GM18907 (cell line): Measurements from ENCODE around the gene CMBL.

ENCODE experiments used
- ATAC-seq: cut with Tn5 transposase; IDR thresholded peaks from one replicate; pipeline ENCODE4 v1.9.1; 2021; ENCODE audit warnings: mild to moderate bottlenecking, moderate library complexity; ENCODE audit not compliant: unreplicated experiment

The CMBL gene

DNA sequence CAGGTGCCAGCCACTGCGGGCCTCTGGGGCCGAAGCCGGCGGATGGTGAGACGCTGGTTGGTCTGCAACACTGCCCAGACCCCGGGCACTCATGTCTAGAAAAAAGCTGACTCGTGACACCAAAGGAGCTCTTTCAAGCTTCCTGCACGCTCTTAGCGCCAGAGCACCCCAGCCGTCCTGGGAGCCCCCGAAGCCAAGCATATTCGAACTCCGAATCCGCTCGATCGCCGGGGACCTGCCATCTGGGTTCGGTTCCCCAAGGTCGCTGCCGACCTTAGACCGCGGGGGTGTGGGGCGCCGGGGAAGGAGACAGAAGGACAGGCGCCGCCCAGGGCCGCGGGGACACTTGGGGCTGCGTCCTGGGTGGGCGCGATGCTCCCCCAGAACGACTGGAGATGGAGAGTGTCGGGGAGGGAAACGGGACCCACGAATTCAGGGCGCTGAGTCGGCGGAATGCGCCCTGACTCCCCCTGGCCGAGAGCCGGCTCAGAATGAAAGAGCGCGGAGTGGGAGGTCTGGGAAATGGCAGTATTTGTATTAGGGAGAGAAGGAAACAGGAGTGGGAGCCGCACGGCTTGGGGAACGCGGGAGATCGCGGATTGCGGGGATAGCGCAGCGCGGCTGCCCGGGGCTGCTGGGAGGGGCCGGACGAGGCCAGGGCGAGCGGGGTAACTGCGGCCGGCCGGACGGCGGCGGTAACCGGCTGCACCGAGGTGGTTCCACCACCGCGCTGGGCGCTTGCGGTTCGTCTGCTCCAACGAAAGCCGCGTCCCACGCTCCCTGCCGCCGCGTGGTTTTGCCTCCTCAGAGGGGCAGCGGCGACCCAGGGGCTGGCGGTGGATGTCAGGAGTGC, 25.7 kb upstream of the CMBL start:
- peak; percentile 70 for ATAC-seq

DNA sequence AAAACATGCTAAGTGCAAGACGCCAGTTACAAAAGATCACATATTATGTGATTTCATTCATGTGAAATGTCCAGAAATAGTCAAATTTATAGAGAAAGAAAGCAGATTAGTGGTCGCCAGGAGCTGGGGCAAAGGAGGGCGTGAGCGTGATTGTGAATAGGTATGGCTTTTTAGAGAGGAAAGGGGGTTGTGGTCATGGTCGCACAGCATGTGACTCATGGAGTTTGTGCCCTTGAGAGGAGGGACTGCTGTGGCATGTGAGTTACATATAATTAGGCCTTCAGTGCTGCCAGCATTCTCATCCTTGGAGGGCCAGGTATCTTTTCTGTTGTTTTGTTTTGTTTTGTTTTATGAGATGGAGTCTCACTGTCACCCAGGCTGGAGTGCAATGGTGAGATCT, 24.6 kb upstream of the CMBL start:
- no peak for ATAC-seq

DNA sequence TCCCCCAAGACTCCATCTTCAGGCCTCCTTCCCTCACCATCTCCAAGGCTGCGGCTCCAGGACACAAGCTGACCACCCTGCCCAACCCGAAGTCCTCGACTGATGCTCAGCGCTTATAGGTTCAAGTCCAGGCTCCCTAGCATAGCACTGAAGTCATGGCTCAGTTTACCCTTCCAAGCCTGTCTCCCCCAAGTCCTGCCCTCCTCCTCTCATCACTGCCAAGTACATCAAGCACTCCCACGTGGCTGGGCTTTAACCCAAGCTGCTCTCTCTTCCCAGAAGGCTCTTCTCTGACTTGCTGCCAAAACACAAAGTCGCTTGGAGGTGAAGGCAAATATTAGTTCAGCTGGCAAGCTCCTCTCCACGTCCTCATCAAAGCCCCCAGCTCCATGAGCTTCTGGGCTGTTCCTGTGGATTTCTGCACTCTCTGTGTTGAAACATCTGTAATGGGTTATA, 23.7 kb upstream of the CMBL start:
- ATAC-seq: no peak

DNA sequence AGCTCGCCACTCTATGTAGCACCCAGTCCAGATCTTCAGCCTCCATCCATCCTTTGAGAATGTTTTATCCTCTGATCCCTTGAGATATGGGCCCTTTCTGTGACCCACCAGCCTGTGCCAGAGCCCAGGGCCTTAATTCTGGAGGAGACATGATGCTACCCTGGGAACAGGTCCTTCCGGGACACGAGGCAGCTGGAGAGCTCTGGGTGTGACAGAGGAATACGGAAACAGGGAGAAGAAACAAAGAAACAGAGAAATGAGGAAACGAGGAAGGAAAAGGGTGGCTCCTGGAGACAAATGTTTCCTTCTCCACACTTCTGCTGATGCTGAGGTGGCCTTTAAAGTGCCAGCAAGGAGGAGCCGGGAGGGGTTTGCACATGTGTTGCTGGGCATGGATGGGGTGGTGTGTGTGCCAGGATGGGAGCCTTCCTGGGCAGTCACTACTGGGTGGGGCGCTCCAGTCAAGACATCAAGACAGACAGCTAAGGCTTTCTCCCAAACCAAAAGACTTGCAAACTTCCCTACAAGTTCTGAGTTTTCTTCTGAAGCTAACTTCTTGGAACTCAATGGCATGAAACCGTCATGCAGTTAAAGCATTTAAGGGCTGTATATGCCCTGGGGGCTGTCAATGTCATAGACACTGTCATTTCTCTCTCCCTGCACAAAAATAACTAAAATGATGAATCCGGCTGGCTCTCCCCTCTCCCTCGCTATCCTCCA, 23.0 kb upstream of the CMBL start:
- no peak for ATAC-seq

DNA sequence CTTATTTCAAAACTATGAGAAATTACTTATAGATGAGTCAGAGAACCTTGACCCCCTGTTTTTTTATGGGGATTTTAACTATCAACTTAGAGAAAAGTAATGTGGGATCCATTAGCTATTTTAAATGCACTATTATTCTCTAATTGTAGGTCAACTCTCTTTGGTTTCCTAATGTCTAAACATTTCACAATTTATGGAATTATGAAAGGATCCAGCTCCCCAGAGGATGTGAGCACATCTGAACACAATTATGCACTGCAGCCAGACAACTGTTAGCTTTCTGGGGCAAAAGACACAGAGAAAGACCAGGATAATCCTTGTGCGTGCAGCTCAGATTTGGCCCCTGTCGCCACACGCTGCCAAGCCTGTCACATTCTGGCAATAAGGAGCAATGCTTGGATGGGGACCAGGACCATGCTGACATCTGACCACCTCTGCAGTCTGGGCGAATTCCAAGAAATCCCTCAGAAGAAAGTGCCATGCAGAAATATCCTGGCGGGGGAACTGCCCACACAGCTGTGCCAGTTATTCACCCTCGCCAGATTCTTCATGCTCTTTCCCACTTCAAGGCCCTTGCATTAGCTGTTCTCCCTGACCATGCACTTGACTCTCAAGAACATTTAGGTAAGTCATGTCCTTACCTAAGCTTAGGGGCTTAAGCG, 22.2 kb upstream of the CMBL start:
- no peak for ATAC-seq

DNA sequence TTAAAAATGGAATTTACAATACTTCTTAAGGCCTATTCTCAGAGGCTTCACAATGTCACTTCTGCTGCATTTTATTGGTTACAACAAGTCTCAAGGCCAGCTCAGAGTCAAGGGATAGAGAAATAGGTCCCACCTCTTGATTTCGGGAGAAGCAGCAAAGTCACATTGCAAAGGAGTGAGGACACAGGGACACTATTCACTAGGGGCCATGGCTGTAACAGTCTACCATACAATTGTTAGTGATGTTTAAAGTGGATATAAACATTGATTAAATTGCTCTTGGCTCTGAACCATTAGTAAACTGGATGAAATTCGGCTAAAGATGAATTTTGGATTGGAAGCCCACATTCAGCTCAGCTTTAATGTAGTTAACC, 21.7 kb upstream of the CMBL start:
- no peak for ATAC-seq

DNA sequence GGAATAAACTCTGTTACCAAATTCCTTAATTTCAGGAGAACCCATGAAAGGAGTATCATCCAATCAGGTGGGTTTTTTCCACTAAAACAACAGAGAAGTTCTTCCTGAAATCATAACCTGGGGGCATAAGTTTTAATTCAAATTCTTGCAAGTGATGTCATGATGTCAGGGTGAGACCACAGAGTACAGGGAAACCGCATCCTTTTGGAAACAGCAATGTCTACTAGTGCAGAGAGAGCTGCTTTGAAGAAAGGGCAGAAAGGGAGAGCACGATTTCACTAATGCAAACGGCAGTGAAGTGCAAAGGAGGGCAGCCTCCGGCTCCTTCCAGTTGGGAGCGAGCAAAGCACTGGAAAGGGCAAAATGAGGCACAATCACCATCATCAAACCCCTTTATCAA, 20.6 kb upstream of the CMBL start:
- no peak for ATAC-seq

DNA sequence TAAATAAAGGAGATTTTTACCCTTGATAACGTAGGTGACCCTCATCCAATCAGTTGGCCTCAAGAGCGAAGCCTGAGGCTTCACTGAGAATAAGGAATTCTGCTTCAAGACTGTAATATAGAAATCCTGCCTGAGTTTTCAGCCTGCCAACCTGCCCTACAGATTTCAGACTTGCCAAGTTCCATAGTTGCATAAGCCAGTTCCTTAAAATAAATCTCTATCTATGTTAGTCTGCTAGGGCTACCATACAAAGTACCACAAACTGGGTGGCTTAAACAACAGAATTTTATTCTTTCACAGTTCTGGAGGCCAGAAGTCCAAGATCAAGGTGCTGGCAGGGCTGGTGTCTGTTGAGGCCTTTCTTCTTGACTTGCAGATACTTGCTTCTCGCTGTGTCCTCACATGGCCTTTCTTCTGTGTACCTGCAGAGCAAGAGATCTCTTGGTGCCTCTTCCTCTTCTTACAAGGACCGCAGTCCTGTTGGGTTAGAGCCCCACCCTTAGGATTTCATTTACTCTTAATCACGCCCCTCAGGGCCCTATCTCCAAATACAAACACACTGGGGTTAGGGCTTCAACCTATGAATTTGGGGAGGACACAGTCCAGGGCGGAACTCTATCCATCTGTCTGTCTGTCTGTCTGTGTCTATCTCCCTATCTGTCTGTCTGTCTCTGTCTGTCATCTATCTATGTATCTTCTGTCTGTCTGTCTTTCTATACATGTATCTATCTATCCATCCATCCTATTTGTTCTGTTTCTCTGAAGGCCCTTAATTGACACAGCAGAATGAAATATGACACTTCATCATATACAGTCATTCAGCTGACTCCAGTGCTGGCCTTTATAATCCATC, 17.0 kb upstream of the CMBL start:
- ATAC-seq: no peak

DNA sequence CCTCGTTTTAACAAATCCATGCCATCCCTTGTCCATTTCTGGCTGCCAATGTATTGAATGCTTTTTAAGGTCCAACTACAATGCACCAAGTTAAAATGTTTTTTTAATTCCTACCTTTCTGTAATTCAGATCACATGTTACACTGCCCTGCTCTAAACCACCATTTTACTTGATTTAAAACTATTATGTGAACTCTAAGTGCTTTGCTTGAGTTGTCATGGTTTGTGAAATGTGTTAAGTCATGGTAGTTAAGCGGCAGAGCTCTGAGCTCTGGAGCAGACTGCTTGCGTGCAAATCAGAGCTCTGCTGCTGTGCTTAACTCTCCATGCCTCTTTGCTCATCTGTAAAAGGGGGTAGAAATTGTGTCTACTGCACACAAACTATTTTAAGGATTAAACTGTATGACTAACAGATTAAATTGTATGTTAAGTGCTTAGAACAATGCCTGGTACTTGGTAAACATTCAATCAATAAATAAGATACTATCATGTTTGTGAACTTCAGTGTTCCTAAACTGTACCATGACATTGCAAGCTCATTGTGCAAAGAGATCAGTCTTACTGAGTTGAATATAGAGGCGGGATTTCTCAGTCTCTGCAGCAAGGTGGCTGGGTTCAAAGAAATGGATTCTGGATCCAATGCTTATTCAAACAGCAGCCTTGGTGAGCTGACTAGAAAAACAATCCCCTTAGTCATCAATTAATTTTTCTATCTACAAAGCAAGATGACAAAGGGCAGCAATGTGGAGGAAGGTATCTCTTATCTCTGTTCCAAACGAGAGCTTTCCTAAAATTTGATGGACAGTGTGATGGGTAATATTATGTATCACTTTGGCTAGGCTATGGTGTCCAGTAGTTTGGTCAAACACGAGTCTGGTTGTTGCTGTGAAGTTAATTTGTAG, 16.1 kb upstream of the CMBL start:
- no peak for ATAC-seq

DNA sequence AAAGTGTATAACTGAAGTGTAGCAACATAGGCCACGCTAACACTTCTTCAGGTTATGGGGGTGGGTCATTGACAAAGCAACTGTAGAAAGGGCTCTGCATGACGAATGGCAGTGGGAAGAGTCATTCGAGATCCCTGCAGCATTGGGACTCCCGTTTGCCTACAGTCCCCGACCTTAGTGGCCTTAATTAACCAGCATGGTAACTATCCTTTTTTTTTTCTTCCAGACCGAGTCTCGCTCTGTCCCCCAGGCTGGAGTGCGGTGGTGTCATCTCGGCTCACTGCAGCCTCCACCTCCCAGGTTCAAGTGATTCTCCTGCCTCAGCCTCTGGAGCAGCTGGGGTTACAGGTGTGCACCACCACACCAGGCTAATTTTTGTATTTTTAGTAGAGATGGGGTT, 14.2 kb upstream of the CMBL start:
- ATAC-seq: no peak

DNA sequence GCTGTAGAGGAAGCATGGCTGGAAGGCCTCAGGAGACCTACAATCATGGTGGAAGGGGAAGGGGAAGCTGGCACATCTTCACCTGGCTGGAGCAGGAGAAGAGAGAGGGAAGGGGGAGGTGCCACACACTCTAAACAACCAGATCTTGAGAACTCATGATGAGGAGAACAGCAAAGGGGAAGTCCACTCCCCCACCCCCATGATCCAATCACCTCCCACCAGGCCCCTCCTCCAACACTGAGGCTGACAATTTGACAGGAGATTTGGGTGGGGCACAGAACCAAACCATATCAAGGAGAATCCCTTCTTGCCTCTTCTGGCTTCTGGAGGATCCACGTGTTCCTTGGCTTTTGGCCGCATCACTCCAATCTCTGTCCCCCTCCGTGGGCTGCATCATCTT, 13.1 kb upstream of the CMBL start:
- ATAC-seq: no peak

DNA sequence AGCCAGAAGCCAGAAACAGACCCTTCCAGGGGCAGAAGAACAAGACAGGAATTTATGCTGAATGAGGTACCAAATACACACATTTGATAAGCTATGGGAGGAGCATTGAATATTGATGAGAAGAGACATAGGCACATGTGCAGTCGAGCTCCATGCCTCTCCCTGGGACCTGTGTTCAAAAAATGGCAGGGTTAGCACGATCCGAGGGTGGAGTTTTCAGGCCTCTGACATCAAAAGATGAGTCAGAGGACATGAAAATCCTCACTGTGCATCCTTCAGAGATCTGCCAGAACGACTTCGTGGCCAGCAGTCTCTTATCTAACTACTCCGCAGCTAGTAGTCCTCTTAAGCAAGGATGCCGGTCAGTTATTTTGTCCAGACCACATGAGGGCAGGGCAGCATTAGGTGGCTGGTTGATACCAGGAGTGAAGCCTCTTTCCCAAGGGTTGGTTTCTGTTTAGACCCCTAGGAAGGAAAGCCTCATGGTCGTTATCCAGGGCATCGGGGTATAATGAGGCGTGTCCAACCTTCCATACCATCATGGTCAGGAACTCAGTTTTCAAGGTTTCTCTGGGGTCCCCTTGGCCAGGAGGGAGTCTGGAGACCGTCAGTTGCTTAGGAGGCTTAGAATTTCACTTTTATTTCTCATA, 11.6 kb upstream of the CMBL start:
- ATAC-seq: no peak

DNA sequence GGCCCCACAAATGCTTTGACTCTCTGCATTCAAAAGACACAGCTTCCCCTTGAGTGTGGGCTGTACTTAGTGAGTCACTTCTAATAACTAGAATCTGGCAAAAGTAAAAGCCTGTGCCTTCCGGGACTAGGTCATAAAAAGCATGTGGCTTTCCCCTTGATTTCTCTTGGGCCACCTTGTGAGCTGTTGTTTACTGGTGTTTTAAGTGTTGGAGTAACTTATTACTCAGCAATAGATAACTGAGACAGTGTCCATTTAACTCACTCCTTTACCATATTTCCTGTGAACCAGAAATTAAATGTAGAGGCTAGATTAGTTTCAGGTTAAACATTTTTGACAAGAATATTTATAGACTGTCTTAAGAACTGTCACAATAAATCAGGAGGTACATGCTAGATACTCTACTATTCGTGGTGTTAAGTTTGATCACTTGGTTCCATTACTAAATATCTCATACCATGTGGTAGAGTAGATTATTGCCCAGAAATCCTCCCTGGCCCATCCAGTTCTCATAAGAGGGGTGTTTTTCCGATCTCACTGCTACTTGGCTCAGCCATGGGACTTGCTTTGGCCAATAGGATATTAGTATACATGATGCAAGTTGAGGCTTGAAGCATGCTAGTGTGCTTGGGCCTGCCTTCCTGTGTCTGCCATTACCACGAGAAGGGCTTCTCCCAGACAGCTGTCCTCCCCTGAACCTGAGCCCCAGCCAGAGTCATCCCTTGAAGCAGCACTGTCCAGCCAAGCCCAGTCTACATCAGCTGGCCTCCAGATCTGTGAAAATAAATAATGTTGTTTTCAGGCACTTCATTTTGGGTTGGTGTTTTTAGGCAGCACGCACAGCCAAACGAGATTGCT, 10.4 kb upstream of the CMBL start:
- ATAC-seq: peak; percentile 85

DNA sequence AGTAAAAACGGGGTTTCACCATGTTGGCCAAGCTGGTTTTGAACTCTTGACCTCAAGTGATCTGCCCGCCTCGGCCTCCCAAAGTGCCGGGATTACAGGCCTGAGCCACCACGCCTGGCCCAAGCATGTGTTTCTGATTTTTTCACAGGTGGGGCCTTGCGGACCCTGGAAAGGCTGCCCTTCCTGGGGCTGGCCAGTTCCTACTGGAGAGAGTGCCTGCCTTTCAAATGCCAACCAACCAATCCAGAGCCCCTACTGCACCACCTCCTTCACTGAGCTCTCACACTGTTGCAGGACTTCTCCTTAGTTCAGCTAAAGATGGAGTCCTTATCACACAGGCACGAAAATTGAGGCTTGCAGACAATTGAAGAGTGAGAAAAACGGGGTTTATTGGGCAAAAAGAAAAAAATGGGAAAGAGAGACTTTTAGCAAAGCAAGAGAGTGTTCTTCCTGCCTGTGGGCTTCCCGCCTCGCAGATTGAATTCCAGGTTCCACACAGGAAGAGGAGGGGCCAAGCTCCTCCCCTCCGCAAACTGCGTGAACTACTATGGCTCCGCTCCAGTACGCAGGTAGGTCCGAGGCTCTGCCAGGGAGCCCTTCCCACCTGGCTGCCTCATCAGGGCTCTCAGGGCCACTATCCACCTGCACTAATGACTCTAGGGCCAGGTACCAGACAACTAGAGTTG, 8.3 kb upstream of the CMBL start:
- no peak for ATAC-seq

DNA sequence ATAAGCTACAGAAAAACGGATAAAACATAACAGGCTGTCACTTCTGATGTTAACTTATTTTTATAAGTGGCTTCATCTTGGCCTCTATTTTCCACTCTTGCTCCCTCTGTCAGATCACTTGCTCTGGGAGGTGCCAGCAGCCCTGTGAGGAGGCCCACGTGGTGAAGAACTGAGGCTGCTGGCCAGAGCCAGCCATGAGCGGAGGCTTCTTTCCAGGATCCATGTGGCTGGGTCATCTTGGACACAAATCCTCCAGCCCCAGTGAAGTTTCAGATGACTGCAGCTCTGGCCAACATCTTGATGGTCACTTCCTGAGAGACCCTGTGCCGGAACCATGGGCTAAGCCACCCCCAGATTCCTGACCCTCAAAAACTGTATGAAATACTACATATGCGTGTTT, 7.5 kb upstream of the CMBL start:
- ATAC-seq: no peak

DNA sequence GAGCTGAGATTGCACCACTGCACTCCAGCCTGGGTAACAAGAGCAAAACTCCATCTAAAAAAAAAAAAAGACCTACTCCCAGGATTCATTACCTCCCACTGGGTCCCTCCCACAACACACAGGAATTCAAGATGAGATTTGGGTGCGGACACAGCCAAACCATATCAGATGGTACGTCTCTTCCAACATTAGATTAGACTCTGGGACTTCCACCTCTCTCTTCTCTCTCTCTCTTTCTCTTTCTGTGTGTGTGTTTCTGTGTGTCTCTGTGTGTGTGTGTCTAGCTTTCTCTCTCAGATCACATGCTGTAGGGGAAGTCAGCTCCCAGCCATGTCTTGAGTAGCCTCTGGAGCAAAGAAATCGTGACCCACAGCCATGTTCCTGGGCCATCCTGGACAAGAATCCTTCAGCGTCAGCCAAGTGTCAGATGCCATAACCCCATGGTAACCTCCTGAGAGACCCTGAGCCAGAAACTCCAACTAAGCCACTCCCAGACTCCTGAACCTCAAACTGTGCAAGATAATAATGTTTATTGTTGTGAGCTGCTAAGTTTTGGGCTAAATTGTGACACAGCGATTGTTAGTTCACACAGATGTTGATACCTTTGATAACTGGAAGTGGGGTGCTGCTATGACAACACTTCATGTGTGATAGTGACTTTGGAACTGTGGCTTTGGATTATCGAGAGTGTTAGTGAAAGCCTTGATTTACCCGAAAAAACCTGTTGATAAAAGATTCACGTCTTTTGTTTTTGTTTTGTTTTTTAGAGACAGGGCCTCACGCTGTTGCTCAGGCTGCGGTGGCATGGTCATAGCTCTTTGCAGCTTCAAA, 4.1 kb upstream of the CMBL start:
- no peak for ATAC-seq
